Neural cell (in vitro differentiated cells): ENCODE measurements around the gene RIPK3. TPM values are rescaled to one million over a fixed set of nuclear protein-coding genes. Genes with fewer than 3 reads are reported as not detected.
"Not testable (repeated sequence)": the region's sequence is repeated elsewhere in the genome, so short reads cannot be mapped to it uniquely, and the experiment has no call there.

Experiments
- H2AFZ ChIP-seq: fragments of 200-600, 300-800 bp; sonication (generic), shearing (Covaris generic); 2 replicates; pipeline ENCODE4 v1.6.0; 2014; ENCODE audit warnings: low read depth, mild to moderate bottlenecking, antibody characterized with exemption, low read length, moderate library complexity
- H3F3A ChIP-seq: fragments of 200-600 bp; shearing (Covaris generic); 2 replicates; pipeline ENCODE4 v1.6.1; 2016; ENCODE audit warnings: mild to moderate bottlenecking, moderate library complexity, mixed read lengths, antibody characterized with exemption, low read length; ENCODE audit not compliant: insufficient read depth, poor library complexity, severe bottlenecking
- H3K27ac ChIP-seq: fragments of 200-600, 300-800 bp; sonication (generic), shearing (Covaris generic); 2 replicates; pipeline ENCODE4 v1.5.1; 2014; ENCODE audit warnings: mild to moderate bottlenecking, low read length, moderate library complexity
- H3K27me3 ChIP-seq: fragments of 300-800, 200-600 bp; sonication (generic), shearing (Covaris generic); 2 replicates; pipeline ENCODE4 v1.6.0; 2014; ENCODE audit warnings: mild to moderate bottlenecking, low read depth, low read length, moderate library complexity; ENCODE audit not compliant: insufficient read depth
- H3K36me3 ChIP-seq: fragments of 300-800, 200-600 bp; sonication (generic), shearing (Covaris generic); 2 replicates; pipeline ENCODE4 v1.5.1; 2014; ENCODE audit warnings: mild to moderate bottlenecking, antibody characterized with exemption, low read length, moderate library complexity; ENCODE audit not compliant: insufficient read depth
- H3K4me2 ChIP-seq: fragments of 300-800, 200-600 bp; sonication (generic), shearing (Covaris generic); 2 replicates; pipeline ENCODE4 v1.6.0; 2014; ENCODE audit warnings: mild to moderate bottlenecking, low read length
- H3K4me3 ChIP-seq: fragments of 300-800, 200-600 bp; sonication (generic), shearing (Covaris generic); 2 replicates; pipeline ENCODE4 v1.5.1; 2014; ENCODE audit warnings: mild to moderate bottlenecking, low read length, moderate library complexity
- H3K79me2 ChIP-seq: fragments of 200-600 bp; shearing (Covaris generic); replicated peaks from 2 replicates; pipeline ENCODE4 v1.6.0; 2014; ENCODE audit warnings: mild to moderate bottlenecking, low read length, moderate library complexity; ENCODE audit not compliant: insufficient read depth
- H3K9ac ChIP-seq: fragments of 300-800, 200-600 bp; sonication (generic), shearing (Covaris generic); 2 replicates; pipeline ENCODE4 v1.6.1; 2016; ENCODE audit warnings: mild to moderate bottlenecking, low read length, mixed read lengths
- H3K9me2 ChIP-seq: fragments of 200-600 bp; shearing (Covaris generic); 2 replicates; pipeline ENCODE4 v1.6.1; 2016; ENCODE audit warnings: mild to moderate bottlenecking, low read length, mixed read lengths; ENCODE audit not compliant: insufficient read depth
- H3K9me3 ChIP-seq: fragments of 200-600, 300-800 bp; sonication (generic), shearing (Covaris generic); 2 replicates; pipeline ENCODE4 v1.6.1; 2016; ENCODE audit warnings: mild to moderate bottlenecking, mixed run types, low read length, moderate library complexity, mixed read lengths
- H4K20me1 ChIP-seq: fragments of 200-600 bp; shearing (Covaris generic); 2 replicates; pipeline ENCODE4 v1.6.1; 2016; ENCODE audit warnings: mild to moderate bottlenecking, mixed run types; ENCODE audit not compliant: insufficient read depth
- EP300 ChIP-seq: fragments of 450-650 bp; conservative IDR thresholded peaks from 2 replicates; pipeline ENCODE4 v1.6.1; 2014; ENCODE audit warnings: antibody characterized with exemption, mild to moderate bottlenecking, moderate library complexity; ENCODE audit not compliant: poor library complexity, severe bottlenecking
- EZH2 ChIP-seq: fragments of 200-600, 300-800 bp; shearing (Covaris generic), sonication (generic); IDR thresholded peaks from 2 replicates; pipeline ENCODE4 v1.6.1; 2014; ENCODE audit warnings: antibody characterized with exemption, low read length, borderline replicate concordance, mild to moderate bottlenecking; ENCODE audit not compliant: insufficient read depth, poor library complexity, severe bottlenecking
- MXI1 ChIP-seq: fragments of 450-650 bp; conservative IDR thresholded peaks from 2 replicates; pipeline ENCODE4 v1.6.1; 2014; ENCODE audit warnings: antibody characterized with exemption, mild to moderate bottlenecking; ENCODE audit not compliant: poor library complexity, severe bottlenecking
- POLR2AphosphoS5 ChIP-seq: IDR thresholded peaks from 2 replicates; pipeline ENCODE4 v1.6.1; 2012
- RAD21 ChIP-seq: fragments of 450-650 bp; conservative IDR thresholded peaks from 2 replicates; pipeline ENCODE4 v1.6.1; 2014; ENCODE audit warnings: antibody characterized with exemption, mild to moderate bottlenecking, moderate library complexity
- SMC3 ChIP-seq: fragments of 450-650 bp; conservative IDR thresholded peaks from 2 replicates; pipeline ENCODE4 v1.6.1; 2014; ENCODE audit warnings: antibody characterized with exemption, mild to moderate bottlenecking, moderate library complexity; ENCODE audit not compliant: poor library complexity
- TAF1 ChIP-seq: IDR thresholded peaks from 2 replicates; pipeline ENCODE4 v1.6.1; 2012; ENCODE audit warnings: low read depth
- polyA plus RNA-seq: library from polyadenylated mRNA; depleted of rRNA; stranded (reverse); fragments of >200 nt; gene quantifications from 2 replicates; pipeline ENCODE4 v1.2.3, GENCODE V29; 2014
- TF ChIP-seq, protein P1 (sequence below): fragments of 450-650 bp; IDR thresholded peaks from 2 replicates; pipeline ENCODE4 v1.5.1; 2014; ENCODE audit warnings: antibody characterized with exemption, mild to moderate bottlenecking, moderate library complexity; ENCODE audit not compliant: poor library complexity, severe bottlenecking
- TF ChIP-seq, protein P2 (sequence below): IDR thresholded peaks from 2 replicates; pipeline ENCODE4 v1.6.1; 2012; ENCODE audit warnings: borderline replicate concordance

Gene RIPK3
- polyA plus RNA-seq, 1 donor from 2014 or later: not detected

DNA sequence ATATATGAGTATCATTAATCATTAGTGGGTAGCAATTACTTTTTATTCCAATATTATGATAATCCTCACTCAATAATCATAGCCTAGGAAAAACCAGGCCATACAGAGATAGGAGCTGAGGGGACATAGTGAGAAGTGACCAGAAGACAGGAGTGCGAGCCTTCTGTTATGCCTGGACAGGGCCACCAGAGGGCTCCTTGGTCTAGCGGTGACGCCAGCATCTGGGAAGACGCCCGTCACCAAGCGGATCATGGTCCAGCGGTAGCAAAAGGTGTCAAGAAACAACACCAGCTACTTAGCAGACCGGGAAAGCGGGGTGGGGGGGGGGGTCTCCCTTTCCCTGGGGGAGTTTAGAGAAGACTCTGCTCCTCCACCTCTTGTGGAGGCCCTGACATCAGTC lies 11.9 kb downstream of the RIPK3 start:
- not testable (repeated sequence) for H3F3A ChIP-seq, H3K9me2 ChIP-seq, H3K9ac ChIP-seq, H3K9me3 ChIP-seq, H3K4me2 ChIP-seq, H3K79me2 ChIP-seq, H3K36me3 ChIP-seq, H3K4me3 ChIP-seq, H4K20me1 ChIP-seq, H3K27ac ChIP-seq, H2AFZ ChIP-seq
- TF ChIP-seq, protein P1, sequence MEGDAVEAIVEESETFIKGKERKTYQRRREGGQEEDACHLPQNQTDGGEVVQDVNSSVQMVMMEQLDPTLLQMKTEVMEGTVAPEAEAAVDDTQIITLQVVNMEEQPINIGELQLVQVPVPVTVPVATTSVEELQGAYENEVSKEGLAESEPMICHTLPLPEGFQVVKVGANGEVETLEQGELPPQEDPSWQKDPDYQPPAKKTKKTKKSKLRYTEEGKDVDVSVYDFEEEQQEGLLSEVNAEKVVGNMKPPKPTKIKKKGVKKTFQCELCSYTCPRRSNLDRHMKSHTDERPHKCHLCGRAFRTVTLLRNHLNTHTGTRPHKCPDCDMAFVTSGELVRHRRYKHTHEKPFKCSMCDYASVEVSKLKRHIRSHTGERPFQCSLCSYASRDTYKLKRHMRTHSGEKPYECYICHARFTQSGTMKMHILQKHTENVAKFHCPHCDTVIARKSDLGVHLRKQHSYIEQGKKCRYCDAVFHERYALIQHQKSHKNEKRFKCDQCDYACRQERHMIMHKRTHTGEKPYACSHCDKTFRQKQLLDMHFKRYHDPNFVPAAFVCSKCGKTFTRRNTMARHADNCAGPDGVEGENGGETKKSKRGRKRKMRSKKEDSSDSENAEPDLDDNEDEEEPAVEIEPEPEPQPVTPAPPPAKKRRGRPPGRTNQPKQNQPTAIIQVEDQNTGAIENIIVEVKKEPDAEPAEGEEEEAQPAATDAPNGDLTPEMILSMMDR: peak; percentile 68
- TF ChIP-seq RAD21 (peak; percentile 63), SMC3 (peak; percentile 77)
- H3K27me3 ChIP-seq: peaks cover 26% of the 10 kb centered on the region

DNA sequence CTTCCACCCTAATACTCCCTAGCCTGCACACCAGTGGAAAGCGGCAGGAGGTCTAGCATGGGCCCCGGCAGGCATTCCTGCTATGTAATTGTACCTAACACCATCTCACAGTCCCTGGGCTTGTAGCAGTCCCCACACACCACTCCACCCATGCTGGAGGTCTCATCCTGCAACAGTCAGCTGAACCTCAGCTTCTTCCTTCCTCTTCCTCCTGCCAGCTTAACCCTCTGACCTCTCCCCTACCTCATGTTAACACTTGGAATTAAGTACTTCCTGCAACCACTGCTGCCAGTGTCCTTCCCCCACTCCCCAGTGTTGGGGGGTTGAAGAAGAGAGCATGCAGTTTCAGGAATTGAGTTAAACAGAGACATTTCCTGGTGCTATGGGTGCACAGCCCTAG lies 12.5 kb downstream of the RIPK3 start:
- TF ChIP-seq RAD21 (no peak), TAF1 (no peak), POLR2AphosphoS5 (no peak), EZH2 (no peak), SMC3 (no peak), MXI1 (no peak), EP300 (no peak)
- TF ChIP-seq, protein P1: no peak
- TF ChIP-seq, protein P2, sequence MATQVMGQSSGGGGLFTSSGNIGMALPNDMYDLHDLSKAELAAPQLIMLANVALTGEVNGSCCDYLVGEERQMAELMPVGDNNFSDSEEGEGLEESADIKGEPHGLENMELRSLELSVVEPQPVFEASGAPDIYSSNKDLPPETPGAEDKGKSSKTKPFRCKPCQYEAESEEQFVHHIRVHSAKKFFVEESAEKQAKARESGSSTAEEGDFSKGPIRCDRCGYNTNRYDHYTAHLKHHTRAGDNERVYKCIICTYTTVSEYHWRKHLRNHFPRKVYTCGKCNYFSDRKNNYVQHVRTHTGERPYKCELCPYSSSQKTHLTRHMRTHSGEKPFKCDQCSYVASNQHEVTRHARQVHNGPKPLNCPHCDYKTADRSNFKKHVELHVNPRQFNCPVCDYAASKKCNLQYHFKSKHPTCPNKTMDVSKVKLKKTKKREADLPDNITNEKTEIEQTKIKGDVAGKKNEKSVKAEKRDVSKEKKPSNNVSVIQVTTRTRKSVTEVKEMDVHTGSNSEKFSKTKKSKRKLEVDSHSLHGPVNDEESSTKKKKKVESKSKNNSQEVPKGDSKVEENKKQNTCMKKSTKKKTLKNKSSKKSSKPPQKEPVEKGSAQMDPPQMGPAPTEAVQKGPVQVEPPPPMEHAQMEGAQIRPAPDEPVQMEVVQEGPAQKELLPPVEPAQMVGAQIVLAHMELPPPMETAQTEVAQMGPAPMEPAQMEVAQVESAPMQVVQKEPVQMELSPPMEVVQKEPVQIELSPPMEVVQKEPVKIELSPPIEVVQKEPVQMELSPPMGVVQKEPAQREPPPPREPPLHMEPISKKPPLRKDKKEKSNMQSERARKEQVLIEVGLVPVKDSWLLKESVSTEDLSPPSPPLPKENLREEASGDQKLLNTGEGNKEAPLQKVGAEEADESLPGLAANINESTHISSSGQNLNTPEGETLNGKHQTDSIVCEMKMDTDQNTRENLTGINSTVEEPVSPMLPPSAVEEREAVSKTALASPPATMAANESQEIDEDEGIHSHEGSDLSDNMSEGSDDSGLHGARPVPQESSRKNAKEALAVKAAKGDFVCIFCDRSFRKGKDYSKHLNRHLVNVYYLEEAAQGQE: no peak

More for the DNA sequence above, 12.5 kb downstream of the RIPK3 start:
- no peak overlapping the region for H3K4me3 ChIP-seq
- no peak overlapping the region for H3K27ac ChIP-seq
- H3K27me3 ChIP-seq: peaks cover 20% of the 10 kb centered on the region
- no peaks in the 10 kb centered on the region for H3F3A ChIP-seq
- H4K20me1 ChIP-seq: no peaks in the 10 kb centered on the region
- H3K4me2 ChIP-seq: no peak overlapping the region
- H2AFZ ChIP-seq: no peak overlapping the region
- H3K36me3 ChIP-seq: no peaks in the 10 kb centered on the region
- H3K9me2 ChIP-seq: no peaks in the 10 kb centered on the region
- no peaks in the 10 kb centered on the region for H3K9me3 ChIP-seq
- H3K79me2 ChIP-seq: no peaks in the 10 kb centered on the region
- H3K9ac ChIP-seq: no peak overlapping the region
